Right renal cortex interstitium (tissue), 3 donors: ENCODE measurements around the gene HPCAL1. TPM values are rescaled to one million over a fixed set of nuclear protein-coding genes. Genes with fewer than 3 reads are reported as not detected.

ENCODE experiments used
- DNase-seq, 3 donors: peaks; one replicate each; pipeline ENCODE4 v3.0.0-alpha.2; 2013; ENCODE audit warnings: low read depth in 3 of 3, low spot score in 2 of 3
- polyA plus RNA-seq, 3 donors: library from polyadenylated mRNA; unstranded; fragments of 120-200 nt; gene quantifications; one replicate each; pipeline ENCODE4 v1.2.1, GENCODE V29; 2013; ENCODE audit not compliant: insufficient read length in 3 of 3

The HPCAL1 gene
- polyA plus RNA-seq, 3 donors, result 21.5 to 29.6 (median 22.8) TPM

DNA sequence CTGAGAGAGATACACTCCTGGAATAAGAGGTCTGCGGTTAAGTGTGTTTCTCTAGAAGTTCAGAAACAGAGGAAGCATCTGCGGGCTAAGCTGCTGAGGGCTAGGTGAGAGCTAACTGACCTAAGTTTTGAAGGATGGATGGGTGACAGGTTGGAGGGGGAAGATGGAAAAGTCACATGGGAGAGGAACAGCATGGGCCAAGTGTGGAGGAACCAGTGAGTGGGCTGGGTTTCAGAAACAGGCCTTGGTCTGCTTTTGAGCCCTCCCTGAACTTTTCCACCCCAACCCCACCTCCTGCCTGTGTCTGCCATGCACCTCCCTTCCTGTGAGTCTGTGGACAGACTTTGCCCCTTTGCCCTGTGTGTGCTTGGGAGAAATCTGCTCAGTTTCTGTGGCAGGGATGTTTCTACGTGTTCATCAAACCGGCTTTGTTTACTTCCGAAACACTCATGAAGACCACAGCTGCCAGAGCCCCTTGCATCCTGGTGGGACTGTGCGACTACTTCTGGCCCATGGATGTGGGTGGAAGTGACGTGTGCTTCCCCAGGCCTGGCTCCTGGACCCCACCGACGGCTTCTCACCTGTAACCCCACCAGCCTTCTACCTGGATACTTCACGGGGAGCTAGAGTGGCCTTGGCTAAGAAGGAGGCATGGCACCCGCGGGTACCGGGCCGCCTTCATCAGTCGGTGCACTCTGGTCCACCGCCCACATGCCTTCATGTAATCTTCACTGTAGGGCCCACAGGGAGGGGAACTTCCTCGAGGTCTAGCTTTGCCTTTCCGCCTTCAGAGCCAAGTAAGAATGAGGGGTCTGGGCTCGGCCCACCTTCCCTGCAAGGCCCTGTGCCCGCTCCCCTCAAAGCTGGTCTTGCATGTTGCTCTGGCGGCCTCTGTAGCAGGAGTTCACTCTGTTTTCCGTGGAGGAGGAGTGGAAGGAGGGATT lies 1.4 kb upstream of the HPCAL1 start:
- DNase-seq, result no peak

DNA sequence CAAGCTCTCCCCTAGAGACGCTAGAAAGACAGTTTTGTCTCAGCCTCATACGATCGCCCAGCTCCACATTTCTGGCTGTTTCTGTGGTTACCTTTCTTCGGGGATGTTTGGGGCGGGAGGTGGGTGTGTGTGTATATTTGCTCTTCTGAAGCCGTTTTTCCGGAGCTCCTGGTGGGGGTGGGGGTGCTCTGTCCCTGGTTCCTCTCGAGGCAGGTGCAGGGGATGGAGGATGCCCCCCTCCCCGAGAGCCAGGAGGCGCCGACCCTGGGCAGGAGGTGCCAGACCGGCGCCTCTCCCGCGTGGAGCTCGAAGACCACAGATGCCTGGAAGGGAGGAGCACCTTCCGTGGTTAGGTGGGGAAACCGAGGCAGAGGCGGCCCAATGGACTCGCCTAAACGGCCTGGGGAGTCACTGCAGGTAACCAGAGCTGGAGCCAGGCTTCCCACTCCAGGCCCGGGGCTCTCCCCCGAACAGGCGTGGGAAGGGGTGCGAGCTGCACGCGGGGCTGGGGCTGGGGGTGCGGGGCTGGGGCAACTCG lies 694 bp upstream of the HPCAL1 start:
- DNase-seq, result no peak

DNA sequence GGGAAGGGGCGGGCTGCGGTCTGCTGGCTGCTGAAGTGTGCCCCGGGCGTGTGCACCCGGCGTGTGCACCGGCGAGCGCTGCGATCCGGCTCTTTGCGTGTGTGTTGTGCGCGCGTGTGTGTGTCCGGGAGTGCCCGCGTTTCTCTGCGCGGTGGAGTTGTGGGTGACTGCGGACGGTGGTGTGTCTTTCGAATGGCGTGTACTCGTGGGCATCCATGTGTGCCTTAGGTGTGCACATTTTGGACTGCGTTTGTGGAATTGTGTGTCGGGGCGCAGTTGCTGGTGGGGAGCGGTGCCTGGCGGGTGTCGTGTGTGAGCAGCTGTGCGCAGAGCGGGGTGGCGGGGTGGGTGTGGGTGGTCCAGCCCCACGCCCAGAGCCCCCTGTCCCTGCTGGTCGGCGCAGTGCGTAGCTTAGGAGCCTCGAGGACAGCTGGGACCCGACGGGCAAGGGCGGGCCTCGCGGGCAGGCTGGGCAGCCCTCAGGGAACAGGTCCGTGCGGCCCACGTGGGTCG lies 533 bp downstream of the HPCAL1 start:
- no peak for DNase-seq

DNA sequence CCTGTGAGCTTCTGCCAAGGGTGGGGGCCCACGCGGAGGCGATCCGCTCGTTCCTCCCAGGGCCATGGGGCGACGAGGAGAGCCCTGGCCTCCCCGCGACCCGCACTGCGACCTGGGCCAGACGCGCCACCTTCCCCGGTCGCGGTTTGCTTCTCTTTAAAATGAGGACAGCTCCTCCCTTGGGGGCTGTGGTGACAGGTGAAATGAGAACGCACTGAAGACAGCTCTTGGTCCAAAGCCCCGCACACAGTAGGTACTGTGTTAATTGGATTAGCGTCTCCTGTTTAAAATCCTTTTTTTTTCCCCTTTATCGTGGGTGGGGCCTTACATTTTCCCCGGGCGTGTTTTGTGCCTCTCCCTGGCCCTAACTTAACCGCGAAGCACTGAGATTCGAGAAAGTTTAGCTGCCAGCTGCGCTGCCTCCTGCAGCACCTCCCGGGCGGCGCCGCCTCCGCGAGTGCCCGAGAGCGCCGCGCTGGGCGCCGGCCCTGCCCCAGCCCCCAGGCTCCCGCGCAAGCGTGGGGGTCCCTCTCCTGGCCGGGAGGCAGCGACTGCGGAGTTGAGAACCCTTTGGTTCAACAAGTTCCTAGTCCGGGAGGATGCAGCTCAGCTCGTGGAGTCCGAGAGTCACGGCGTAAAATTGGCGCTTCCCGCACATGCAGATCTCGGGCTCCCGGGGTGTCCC lies 1.1 kb downstream of the HPCAL1 start:
- peak in 1 of 3 donors; percentile 41 for DNase-seq

DNA sequence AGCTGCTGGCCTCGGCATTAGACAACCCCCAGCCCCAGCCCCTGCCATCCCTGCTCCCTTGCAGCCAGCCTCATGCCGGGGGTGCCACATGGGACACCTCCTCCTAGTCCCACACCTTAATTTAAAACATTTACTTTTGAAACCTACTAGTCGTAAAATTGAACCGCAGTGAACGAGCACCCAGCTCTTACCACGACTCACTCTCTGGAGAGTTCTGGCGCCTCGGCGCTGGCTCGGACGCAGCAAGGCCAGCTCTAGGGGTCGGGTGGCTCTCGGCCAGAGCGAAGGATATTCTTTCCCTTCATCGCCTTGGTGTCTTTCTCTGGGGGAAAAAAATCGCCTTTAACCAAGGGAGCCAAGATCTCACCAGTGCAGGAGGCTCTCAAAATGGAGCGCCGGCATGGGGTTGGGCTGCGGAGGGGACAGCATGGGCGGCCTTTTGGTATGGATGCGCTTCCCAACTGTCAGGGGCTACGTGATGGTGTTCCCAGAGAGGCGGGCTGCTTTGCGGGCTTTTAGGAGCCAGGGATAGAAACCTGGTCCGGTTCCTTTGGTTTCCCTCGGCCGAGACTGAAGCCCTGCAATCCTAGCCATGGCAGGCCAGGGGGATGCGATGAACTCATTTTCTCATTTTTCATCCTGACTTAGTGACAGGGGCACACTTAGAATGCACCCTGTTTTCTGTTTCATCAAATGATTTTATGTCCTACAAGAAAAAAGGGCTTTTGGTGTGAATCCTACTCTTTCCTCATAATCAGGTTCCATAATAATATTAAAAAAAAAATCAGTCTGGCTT lies 2.0 kb downstream of the HPCAL1 start:
- DNase-seq, result no peak

DNA sequence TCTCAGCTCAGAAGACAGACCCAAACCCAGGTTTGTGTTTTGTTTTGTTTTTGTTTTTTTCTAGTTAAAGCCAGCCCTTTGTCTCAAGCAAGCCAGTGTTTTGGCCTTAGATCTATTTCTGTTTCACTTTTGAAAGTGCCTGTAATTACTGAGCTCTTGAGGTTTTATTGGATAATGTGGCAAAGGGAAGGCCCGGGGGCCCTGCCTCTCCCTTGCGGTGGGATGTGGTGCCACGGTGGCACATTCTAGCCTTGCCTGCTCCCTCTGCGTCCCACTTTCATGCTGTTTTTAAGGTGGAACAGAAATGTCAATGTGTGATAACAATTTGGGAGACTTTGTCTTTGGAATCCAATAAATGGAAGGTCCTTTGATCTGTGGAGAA lies 2.5 kb downstream of the HPCAL1 start:
- no peak for DNase-seq

DNA sequence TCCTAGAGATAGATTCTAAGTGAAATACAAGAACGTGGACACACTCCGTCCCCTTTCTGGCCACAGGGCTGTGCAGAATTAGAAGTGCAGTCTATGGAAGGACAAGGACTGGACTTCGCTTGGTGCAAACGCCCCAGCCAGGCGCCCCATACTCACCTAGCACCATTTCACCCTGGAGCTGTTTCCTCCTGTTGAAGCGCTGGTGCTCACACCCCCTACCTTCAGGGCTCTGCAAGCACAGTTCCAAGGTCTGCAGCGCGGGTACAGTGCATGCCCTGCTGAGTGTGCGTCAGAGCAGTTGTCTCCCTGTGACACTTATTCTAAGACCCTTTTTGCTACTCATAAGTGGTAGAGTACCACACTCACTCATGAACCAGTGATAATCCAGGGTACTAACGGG lies 3.0 kb downstream of the HPCAL1 start:
- no peak for DNase-seq

DNA sequence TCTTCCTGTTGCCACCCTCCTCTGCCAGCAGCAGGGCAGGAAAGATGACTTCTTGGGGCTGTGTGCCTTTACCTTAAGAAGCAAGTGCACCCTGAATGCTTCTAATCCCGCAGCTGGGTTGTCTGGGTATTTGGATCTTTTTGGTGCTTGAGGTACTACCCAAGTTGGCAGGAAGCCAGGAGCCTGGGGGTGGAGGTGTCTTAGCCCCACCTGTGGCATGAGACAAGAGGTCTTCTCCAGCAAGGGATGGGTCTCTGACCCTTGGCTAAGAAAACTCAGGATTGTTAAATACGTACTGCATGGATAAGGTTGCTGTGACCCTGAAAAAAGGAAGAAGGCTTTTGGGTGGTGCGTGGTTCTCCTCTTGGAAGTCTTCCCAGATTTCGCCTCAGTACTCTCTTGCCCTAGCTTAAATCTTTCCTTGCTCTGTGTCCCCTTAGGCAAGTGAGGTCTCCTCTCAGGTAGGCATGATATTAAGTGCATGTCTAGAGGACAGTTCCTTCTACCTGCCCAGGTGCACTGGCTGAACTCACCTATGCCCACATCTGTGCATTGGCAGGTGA lies 4.3 kb downstream of the HPCAL1 start:
- no peak for DNase-seq

DNA sequence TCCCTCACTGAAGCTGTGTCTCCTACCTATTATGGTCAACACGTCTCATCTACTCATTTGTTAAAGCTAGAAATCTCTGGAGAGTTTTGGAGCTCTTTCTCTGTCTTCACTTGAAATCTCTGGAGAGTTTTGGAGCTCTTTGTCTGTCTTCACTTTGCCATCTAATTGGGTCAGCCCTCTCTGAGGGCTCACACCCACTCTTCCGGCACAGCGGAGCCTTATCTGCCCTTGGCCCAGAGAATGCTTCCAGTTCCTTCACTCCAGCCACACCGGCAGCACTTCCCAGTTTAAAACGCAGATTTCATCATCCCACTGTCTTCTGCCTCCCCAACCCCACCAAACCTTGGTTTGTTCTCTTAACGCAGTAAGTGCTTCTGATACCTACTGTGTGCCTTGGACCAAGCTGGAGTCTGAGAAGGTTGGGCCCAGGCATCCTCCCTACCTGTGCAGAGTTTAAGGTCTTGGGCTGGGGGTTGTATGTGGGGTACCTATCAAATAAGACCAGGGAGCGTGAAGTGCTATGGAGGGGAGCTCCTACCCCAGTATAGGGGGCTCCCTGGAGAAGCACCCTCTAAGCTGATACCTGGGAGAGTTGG lies 5.0 kb downstream of the HPCAL1 start:
- DNase-seq, result no peak

DNA sequence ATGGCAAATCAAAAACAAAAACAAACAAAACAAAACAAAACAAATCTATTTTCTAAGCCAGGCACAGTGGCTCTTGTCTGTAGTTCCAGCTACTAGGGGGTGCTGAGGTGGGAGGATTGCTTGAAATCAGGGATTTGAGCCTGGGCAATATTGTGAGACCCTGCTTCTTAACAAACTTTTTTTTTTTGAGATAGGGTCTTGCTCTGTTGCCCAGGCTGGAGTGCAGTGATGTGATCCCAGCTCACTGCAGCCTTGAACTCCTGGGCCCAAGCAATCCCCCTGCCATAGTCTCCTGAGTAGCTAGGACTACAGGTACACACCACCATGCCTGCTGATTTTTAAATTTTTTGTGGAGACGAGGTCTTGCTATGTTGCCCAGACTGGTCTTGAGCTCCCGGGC lies 6.2 kb downstream of the HPCAL1 start:
- no peak for DNase-seq

DNA sequence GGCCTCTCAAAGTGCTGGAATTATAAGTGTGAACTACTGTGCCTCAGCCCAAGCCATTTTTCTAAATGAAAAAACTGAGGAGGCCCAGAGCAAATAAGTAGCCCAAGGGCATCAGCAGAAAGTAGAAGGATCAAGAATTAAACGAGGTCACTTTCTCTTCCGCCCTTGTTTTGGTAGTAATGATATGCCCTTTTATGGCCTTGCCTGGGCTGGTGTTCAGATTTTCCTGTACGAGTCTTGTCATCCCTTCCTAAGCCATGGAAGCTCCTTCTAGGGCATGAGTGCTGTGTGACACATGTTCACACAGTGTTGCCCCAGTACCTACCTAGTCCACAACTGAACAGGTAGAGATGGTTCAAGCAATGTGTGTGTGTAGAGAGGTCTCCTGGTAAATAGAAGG lies 6.6 kb downstream of the HPCAL1 start:
- no peak for DNase-seq

DNA sequence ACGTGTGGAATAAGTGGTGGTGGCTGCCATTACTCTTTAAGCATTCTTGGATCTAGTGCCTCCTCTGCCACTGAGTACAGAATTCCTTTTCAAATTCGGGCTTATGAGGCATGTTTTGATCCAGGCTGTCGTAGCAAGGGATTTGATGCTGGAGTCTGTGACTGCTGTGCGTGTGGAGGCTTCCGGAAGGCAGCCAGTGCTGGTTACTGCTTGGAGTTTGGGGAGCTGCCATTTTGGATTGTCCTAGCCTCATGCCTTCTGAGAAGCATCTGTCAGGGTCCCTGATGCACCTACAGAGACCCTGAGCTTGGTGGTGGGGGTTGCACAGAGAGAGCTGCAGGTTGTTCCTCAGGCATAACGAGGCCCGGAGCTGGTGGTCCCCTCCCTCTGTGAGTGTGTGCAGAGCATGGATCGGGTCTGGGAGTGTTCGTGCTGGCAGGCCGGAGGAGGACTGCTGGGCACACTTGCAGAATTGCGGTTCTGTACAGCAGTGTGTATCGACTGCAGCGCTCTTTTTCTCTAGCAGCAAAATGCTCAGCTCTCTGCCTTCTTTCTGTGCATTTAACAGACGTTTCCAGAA lies 7.7 kb downstream of the HPCAL1 start:
- no peak for DNase-seq

DNA sequence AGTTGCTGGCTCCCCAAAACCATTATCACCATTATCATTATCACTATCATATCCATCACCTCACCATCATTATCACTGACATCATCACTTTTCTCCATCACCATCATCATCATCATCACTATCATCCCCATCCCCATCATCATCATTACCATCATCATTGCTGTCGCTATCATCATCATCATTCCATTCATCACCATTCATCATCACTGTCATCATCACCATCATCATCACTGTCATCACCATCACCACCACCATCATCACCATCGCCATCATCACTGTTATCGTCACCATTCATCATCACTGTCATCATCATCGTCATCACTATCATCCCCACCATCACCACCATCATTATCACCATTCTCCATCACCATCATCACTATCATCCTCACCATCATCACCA lies 9.0 kb downstream of the HPCAL1 start:
- DNase-seq, result no peak

DNA sequence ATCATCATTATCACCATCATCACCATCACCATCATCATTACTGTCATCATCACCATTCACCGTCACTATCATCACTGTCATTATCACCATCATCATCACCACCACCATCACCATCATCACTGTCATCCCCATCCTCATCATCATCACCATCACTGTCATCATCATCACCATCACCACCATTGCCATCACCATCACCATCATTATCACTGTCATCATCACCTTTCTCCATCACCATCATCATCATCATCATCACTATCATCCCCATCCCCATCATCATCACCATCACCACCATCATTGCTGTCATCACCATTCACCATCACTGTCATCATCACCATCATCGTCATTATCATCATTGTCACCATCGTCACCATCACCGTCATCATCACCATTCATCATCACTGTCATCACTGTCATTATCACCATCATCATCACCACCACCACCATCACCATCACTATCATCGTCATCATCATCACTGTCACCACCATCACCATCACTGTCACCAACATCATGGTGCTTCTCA lies 9.8 kb downstream of the HPCAL1 start:
- DNase-seq, result no peak

DNA sequence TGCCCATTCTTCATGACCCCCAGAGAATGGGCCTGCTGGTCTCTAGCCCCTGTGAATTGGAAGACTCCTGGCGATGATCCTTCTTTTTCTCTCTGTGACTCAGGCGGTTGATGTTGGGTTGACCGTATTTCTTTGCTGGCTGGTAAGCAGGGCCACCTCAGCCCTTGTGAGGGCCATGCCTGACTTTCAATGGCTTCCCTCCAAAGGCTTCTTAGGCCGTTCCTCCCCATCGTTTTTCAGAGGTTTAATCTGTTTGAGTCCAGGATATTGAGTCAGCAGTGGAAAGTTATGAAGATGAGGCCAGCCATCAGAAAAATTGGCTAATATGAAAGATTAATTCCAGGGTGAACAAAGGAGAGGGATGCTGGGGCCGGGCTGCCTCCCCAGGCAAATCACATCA lies 13.6 kb downstream of the HPCAL1 start:
- no peak for DNase-seq

DNA sequence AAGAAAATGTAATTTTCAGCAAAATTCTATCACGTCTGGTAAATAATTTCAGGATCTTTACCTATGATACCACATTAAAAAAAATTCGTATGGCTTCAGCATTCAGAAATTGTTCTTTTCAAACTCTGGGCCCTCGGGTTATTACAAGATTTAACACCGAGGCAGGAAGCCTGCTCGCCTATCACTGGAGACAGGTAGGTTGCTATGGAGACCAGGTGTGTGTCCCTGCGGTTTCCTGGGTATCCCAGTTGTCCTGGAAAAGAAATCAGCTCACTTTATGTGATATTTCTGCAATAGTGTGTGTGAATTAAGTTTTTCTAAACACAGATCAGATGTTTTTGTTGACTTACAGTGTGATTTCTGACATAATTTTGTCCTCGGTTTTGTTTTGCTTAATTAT lies 14.2 kb downstream of the HPCAL1 start:
- DNase-seq, result no peak

DNA sequence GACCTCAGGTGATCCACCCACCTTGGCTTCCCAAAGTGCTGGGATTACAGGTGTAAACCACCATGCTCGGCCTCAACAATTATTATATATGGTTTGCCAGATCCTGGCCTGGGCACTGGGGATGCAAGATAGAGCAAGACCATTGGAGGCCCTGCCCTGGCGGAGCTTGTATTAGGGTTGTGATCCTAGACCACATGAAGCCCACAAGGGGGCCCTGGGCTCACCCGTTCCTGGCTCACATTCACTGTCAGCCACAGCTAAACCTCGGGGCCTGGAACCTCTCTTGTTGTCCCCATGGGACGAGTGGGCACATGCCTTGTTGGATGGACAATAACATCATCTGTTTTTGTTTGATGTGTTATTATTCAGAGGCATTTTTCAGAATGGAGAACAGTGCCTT lies 14.9 kb downstream of the HPCAL1 start:
- DNase-seq, result no peak

DNA sequence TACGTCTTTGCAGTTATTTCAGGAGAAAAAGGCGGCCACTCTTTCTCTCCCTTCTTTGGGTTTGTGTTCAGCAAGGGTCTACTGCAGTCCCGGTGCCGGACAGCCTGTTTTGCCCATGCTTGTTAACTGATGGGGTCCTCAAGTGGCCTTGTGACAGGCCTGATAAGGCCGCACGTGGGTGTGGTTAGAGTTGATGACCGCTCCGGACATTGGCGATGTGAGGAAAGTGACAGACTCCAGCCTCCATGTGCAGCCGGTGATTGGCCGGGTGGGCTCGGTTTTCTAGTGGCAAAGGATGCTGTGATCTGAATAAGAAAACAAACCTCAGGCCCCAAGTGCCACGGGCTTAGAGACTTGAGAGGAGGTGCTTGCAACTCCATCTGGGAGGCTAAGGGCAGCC lies 15.6 kb downstream of the HPCAL1 start:
- no peak for DNase-seq

DNA sequence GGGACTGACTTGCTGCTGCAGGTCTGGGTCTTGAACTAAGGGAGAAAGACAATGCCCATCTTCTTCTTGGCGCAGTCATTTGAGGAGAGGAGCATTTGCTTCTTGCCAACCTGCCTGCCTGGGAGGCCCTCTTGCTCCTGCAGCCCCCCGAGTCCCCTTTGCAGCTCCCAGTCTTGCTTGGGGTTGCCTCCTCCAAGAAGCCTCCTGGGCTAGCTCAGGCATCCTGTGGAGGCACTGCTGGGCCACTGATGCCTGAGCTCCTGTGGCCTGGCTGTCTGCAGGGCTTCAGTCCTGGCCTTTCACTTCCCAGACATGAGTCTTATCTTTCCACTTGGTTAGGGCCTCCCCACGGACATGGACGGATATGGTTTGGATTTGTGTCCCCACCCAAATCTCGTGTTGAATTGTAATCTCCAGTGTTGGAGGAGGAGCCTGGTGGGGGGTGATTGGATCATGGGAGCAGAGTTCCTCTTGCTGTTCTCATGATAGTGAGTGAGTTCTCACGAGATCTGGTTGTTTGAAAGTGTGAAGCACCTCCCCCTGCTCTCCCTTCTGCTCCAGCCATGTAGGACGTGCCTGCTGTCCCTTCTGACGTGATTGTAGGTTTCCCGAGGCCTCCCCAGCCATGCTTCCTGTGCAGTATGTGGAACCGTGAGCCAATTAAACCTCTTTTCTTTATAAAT lies 17.3 kb downstream of the HPCAL1 start:
- DNase-seq, result no peak
